NCI-H510A treated with DMSO at 0.1 percent for 48 hours (cell line): ENCODE results near the gene DPF1.
A peak's percentile ranks its signal among the peaks of the same experiment; 100 is the strongest.

Experiments
- DNase-seq: peaks from one replicate; lab custom pipeline; 2025; lab: John Stamatoyannopoulos, UW

Gene DPF1

GRCh38 chr19:38221421-38221820 lies 2.6 kb downstream of the DPF1 start:
- DNase-seq: no peak

DNA sequence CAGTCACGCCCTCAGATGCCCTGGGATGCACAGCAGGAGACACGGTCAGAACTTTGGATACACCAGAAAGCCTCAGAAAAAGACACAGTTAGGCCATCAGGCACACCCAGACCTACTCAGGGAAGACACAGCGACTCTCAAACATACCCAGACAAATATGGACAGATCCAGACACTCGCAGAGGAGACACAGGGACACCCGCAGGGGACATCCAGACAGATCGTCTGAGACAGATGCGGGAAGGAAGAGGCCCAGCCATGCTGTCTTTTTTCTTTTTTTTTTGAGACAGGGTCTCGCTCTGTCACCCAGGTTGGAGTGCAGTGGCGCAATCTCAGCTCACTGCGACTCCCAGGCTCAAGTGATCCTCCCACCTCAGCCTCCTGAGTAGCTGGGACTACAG lies 4.8 kb downstream of the DPF1 start:
- no peak for DNase-seq

GRCh38 chr19:38218204-38218603 lies 5.8 kb downstream of the DPF1 start:
- DNase-seq: no peak

DNA sequence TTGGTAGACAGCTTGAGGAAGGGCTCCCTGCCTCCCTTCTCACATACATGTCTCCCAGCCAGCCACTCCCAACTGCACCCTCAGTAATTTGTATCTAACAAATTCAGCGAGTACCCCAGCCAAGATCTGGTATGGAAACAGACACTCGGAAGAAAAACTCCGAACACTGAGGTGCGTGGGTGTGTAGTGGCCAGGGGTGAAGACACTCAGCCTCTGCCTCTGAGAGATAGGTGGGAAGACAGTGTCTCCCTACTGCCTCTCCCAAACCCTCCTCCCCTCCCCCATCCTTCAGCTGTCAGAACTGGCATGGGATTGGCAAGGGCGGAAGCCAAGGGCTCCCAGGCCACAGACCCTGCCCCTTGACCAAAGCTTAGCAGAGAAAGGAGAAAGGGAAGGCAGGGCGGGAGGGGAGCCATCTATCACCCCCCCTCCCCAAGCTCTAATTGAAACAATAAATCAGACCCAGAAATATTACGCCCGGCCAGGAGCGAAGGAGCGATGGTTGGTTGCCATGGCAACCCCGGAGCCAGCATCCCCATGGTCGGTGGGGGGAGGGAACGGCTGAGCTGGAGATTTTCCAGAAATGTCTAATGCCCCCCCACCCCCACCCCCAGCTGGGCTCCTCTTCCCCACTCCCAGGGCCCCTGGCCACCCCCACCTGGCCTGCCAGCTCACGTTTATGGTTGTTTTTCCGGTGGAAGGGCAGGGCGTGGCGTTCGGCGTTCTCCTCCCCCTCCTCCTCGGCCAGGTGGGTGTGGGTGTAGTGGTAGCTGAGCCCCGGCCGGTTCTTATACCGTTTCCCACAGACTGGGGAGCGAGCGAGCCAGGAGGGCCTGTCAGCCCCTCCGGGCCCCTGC lies 7.0 kb downstream of the DPF1 start:
- DNase-seq: no peak

DNA sequence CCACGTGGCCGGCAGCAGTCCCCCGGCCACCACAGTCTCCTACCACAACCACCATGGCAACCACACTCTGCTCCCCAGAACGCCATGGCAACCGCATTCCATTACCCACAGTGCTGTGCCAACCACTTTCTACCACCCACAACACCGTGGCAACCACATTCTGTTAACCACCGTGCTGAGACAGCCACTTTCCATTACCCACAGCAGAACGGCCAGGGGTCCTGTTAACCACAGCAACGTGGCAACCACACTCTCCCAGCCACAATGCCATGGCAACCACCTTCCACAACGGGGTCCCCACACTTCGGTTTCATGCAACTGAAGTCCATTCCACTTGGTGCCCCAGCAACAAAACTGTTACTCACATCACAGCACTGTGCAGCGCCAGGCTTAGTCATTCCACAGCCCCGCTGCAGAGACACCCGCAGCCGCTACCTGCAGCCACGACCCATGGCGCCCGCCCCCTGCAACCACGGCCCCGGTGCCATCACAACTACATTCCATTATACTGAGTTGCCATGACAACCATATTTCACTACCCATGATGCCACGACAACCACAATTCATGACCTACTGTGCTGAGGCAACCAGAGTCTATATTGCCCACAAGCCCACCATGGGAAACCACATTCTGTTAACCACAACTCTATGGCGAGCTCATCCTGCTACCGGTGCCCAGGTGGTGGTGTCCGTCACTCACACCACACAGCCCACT lies 10.0 kb downstream of the DPF1 start:
- no peak for DNase-seq

- DNase-seq: no peak
Observed at GRCh38 chr19:38213469-38213868, 10.6 kb downstream of the DPF1 start.

DNA sequence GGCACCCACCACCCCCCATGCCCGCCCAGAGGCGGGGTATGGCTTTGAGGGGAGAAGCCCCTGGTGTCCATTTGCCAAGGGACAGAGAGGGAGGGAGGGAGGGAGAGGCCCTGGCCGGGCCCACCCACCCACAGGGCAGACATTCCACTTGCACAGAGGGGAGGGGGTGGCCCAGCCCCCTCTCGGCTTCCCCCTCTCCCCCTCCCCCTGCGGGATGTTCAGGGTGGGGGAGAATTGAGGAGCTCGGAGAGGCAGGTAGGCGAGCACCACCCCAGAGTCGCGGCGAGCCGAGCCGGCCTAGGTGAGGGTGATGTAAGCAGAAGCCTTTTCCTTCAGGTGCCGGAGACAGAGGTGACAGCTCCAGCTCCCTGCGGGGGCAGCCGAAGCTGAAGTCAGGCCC lies 12.3 kb downstream of the DPF1 start:
- DNase-seq: no peak

- DNase-seq: no peak
Observed at GRCh38 chr19:38211151-38211591, 12.9 kb downstream of the DPF1 start.

- peak; percentile 51 for DNase-seq
Observed at GRCh38 chr19:38210458-38210987, 13.5 kb downstream of the DPF1 start.

DNA sequence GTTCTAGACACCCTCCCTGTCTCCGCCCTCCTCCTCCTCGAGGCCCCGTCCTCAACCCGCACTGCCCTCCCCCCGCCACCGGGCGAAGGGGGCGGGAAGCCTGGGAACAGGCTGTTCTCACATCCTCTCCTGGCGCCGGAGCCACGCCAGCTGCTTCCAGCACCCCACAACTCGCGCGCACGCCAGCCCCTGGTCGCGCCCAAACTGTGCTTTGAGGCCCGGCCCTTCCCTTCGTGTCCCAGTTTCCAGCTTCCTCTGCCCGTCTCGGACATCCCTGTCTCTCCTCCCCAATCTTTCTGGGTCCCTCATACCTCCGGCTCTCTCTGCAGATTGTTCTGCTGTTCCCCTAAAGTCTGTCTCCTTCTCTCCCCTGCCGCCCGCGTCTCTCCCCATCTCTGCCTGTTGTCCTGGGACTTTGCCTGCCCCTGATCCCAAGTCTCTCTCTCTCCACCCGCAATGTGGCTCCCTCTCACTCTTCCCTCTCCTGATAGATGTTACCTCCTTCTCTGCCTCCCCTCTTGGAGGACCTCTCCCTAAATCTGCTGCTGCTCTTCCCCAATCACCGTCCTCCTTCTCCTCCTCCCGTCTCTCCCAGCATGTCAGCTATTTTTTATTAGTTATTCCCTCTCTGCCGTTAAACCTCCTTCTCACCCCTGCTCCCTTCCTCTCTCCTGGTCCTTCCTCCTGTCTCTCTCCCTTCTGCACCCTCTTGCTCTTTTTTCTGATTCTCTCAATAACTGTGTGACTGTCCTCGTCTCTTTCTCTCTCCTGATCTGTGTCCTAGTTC lies 14.2 kb downstream of the DPF1 start:
- peak; percentile 35 for DNase-seq

DNA sequence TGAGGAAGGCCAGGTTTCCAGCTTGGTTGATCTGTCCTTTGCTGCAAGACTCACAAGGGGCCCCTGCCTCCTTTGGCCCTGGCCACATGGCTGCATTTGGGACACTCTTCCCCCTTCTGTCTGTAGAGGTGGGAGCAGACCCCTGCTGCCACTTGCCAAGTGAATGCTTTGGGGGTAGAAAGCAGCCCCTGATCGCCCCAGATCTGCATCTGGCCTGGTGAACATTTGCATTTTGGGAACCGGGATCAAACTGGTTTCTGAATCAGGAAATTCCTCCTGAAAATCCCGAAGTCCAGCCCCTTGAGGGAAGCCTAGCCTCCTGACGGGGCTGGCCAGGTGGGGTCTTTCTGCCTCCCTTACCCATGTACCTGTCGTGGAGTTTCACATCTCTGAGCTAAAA lies 14.9 kb downstream of the DPF1 start:
- DNase-seq: no peak

GRCh38 chr19:38208571-38208970 lies 15.5 kb downstream of the DPF1 start:
- no peak for DNase-seq

- DNase-seq: no peak
Observed at GRCh38 chr19:38207543-38207942, 16.5 kb downstream of the DPF1 start.

DNA sequence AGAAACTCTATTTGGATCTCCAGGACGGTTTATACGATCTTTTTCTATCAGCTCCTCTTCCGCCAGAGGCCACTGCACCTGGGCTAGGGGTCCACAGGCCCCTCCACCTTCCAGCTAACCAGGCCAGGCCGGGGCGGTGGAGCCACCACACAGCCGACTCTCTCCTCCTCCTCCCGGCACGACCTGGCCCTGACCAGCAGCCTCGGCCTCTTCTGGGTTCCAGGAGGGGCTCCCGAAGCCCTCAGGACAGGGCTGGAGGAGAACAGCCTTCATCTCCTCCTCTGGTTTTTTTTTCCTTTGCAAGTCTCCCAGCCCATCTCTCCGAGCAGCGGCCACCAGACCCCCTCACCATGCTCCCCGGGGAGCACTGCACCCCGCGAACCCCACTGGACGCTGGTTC lies 17.1 kb downstream of the DPF1 start:
- no peak for DNase-seq

DNA sequence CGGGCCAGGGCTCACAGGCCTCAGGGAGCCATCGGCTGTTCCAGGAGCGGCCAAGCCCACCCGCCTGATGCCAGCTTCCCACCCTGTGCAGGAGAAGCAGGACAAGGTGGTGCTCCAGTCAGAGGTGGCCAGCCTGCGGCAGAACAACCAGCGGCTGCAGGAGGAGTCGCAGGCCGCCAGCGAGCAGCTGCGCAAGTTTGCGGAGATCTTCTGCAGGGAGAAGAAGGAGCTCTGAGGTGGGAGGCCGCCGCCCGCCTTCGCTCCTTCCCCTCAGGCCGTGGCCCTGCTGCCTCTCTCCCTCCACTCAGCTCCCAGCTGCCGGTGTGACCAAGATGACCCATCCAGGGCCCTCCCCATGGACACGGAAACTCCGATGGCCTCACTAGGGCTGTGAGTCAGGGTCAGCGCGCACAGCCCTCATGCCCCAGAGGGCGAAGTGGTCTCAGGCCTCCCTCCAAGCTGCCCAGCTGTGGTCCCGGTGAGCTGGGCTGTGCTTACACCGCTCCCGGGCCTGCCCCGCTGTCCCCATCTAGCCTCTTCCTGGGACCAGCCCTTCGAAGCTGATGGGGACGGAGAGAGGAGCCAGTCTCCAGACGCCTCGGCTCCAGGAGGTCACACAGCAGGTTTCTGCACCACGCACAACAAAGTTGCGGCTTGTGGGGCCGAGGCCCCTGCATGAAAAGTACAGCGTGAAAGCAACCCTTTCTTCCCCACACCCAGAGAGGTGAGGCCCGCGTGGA lies 17.8 kb downstream of the DPF1 start:
- DNase-seq: no peak

DNA sequence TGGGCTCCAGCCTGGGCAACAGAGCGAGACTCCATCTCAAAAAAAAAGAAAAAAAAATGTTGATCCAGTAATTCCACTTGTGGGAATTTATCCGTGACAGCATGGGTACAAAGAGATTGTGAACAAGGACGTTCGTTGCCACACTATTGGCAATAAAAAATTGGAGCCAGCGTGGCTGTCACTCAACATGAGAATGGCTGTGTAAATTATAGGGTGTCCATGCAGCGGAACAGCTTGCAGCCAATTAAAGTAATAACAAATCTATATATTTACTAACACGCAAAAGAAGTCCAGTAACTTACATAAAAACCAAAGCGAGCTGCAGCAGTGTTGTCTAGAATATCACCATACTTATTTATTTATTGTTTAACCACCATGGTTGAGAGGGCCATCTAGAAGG lies 19.3 kb downstream of the DPF1 start:
- DNase-seq: no peak

- DNase-seq: peak; percentile 93
Observed at GRCh38 chr19:38204096-38204495, 19.9 kb downstream of the DPF1 start.

DNA sequence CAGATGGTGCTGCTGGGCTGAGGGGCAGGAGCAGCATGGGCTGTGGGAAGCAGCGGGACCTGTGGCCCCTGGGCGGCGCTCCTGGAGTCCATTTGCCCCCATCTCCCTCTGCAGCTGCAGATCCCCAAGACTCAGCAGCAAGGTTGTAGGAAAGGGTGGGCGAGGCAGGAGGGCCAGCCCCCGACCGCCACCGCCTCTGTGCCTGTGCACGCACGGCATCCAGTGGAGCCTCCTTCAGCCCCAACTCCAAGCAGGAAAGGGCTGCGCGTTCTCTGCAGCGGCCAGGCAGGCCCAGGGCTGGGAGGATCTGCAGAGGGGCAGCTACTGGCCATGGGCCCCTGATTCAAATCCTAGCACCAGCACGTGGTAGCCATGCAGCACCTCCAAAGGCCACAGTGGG lies 20.8 kb downstream of the DPF1 start:
- DNase-seq: no peak

DNA sequence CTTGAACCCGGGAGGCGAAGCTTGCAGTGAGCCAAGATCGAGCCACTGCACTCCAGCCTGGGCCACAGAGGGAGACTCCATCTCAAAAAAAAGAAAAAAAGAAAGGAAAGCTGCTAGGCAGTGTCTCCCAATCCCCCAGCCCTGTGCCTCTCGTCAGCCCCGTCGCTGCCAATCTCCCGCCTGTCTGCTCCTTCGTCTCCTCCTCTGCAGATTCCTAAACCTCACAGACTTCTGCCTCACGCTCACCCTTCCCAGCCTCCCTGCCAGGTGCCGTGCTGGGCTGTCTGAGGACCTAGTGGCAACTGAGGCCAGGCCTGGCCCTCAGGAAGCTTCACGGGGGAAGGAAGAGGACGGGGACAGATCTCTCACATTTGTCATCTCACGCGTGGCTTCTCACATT lies 21.5 kb downstream of the DPF1 start:
- DNase-seq: no peak

DNA sequence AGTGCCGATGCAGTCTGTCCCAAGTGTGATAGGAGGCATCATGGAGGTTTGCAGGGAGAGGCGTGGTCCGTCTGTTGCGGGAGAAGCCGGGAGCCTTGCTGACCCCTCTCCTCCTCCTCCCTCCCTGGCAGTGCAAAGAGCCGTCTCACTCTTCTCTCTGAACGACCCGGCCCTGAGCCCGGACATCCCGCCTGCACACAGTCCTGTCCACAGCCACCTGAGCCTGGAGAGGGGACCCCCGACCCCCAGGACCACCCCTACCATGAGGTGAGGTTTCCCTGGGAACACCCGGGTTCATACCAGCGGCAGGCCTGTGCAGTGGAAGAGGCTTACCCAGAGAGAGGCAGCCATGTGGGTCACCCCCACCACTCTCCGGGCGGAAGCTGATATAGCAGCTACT lies 22.3 kb downstream of the DPF1 start:
- DNase-seq: no peak

- no peak for DNase-seq
Observed at GRCh38 chr19:38199340-38199739, 24.7 kb downstream of the DPF1 start.
